Liver (tissue), 9 donors: ENCODE results near the gene PAQR7. TPM values are rescaled to one million over a fixed set of nuclear protein-coding genes. Genes with fewer than 3 reads are reported as not detected.

ENCODE experiments used
- DNase-seq: peaks from one replicate; pipeline ENCODE4 v3.0.0-alpha.2; 2017; ENCODE audit warnings: low spot score
- H3K27ac ChIP-seq, 2 donors: one replicate each; pipeline ENCODE4 v1.7.0; 2013; ENCODE audit warnings: inconsistent platforms in 2 of 2, low read length in 2 of 2, control low read depth in 1 of 2, low read depth in 1 of 2, mild to moderate bottlenecking in 1 of 2
- H3K27me3 ChIP-seq, 4 donors: one replicate each; pipeline versions ENCODE4 v1.6.1 to v1.7.0; 2013; ENCODE audit warnings: low read length in 3 of 4, inconsistent platforms in 1 of 4, mild to moderate bottlenecking in 1 of 4, moderate library complexity in 1 of 4; ENCODE audit not compliant: control insufficient read depth in 4 of 4, insufficient read depth in 4 of 4
- H3K36me3 ChIP-seq, 4 donors: one replicate each; pipeline versions ENCODE4 v1.6.1 to v1.7.0; 2013; ENCODE audit warnings: low read length in 3 of 4, mild to moderate bottlenecking in 3 of 4, low read depth in 1 of 4, moderate library complexity in 1 of 4; ENCODE audit not compliant: control insufficient read depth in 4 of 4, insufficient read depth in 3 of 4
- H3K4me1 ChIP-seq, 4 donors: one replicate each; pipeline versions ENCODE4 v1.6.1 to v1.7.0; 2013; ENCODE audit warnings: low read length in 3 of 4, mild to moderate bottlenecking in 3 of 4, moderate library complexity in 1 of 4; ENCODE audit not compliant: control insufficient read depth in 4 of 4, insufficient read depth in 4 of 4
- H3K4me3 ChIP-seq, 3 donors: one replicate each; pipeline versions ENCODE4 v1.6.1 to v1.7.0; 2013; ENCODE audit warnings: low read length in 3 of 3, control low read depth in 1 of 3, low read depth in 1 of 3, mild to moderate bottlenecking in 1 of 3
- H3K9ac ChIP-seq, 2 donors: one replicate each; pipeline ENCODE4 v1.7.0; 2013; ENCODE audit warnings: low read length in 2 of 2, mild to moderate bottlenecking in 2 of 2, moderate library complexity in 2 of 2, control low read depth in 1 of 2, low read depth in 1 of 2
- H3K9me3 ChIP-seq, 4 donors: one replicate each; pipeline versions ENCODE4 v1.6.1 to v1.7.0; 2013; ENCODE audit warnings: low read length in 3 of 4; ENCODE audit not compliant: control insufficient read depth in 4 of 4
- EGR1 ChIP-seq, 2 donors: IDR thresholded peaks; 2 replicates each; pipeline ENCODE4 v1.6.1; 2016 to 2018; ENCODE audit warnings: antibody characterized with exemption in 2 of 2, low read depth in 2 of 2
- FOXA1 ChIP-seq: IDR thresholded peaks from 2 replicates; pipeline ENCODE4 v1.6.1; 2016; ENCODE audit warnings: antibody characterized with exemption
- FOXA2 ChIP-seq: IDR thresholded peaks from 2 replicates; pipeline ENCODE4 v1.6.1; 2016; ENCODE audit warnings: antibody characterized with exemption
- GABPA ChIP-seq, 2 donors: IDR thresholded peaks in 1 of 2; conservative IDR thresholded peaks in 1 of 2; 2 replicates each; pipeline ENCODE4 v1.6.1; 2016; ENCODE audit warnings: antibody characterized with exemption in 2 of 2, mild to moderate bottlenecking in 1 of 2, moderate library complexity in 1 of 2
- HNF4A ChIP-seq, 2 donors: conservative IDR thresholded peaks; 2 replicates each; pipeline ENCODE4 v1.6.1; 2016; ENCODE audit warnings: antibody characterized with exemption in 2 of 2, mild to moderate bottlenecking in 2 of 2
- HNF4G ChIP-seq: IDR thresholded peaks from 2 replicates; pipeline ENCODE4 v1.6.1; 2016; ENCODE audit warnings: antibody characterized with exemption
- JUND ChIP-seq, 2 donors: IDR thresholded peaks; 2 replicates each; pipeline ENCODE4 v1.6.1; 2016; ENCODE audit warnings: antibody characterized with exemption in 2 of 2
- MAX ChIP-seq: IDR thresholded peaks from 2 replicates; pipeline ENCODE4 v1.6.1; 2016; ENCODE audit warnings: antibody characterized with exemption
- NR2F2 ChIP-seq: IDR thresholded peaks from 2 replicates; pipeline ENCODE4 v1.6.1; 2016; ENCODE audit warnings: antibody characterized with exemption
- RAD21 ChIP-seq, 2 donors: IDR thresholded peaks; 2 replicates each; pipeline ENCODE4 v1.6.1; 2016; ENCODE audit warnings: antibody characterized with exemption in 2 of 2, mild to moderate bottlenecking in 2 of 2
- REST ChIP-seq: IDR thresholded peaks from 2 replicates; pipeline ENCODE4 v1.6.1; 2016; ENCODE audit warnings: antibody characterized with exemption, mild to moderate bottlenecking
- RXRA ChIP-seq, 2 donors: IDR thresholded peaks; 2 replicates each; pipeline ENCODE4 v1.6.1; 2017 to 2018; ENCODE audit warnings: antibody characterized with exemption in 2 of 2, mild to moderate bottlenecking in 1 of 2
- SP1 ChIP-seq: IDR thresholded peaks from 2 replicates; pipeline ENCODE4 v1.6.1; 2018; ENCODE audit warnings: antibody characterized with exemption, mild to moderate bottlenecking
- TAF1 ChIP-seq: conservative IDR thresholded peaks from 2 replicates; pipeline ENCODE4 v1.6.1; 2016; ENCODE audit warnings: antibody characterized with exemption, mild to moderate bottlenecking
- YY1 ChIP-seq: IDR thresholded peaks from 2 replicates; pipeline ENCODE4 v1.6.1; 2016; ENCODE audit warnings: antibody characterized with exemption, mild to moderate bottlenecking
- WGBS: extraction: QIAGEN DNeasy Blood & Tissue Kit; methylation state at CpG from one replicate; pipeline ENCODE4 v1.1.7; 2013; 5-methylcytosine and 5-hydroxymethylcytosine counted together
- polyA plus RNA-seq, 2 donors: library from polyadenylated mRNA; stranded (reverse) in 1 of 2; unstranded in 1 of 2; fragments of 200-250 nt in 1 of 2; fragments of >200 nt in 1 of 2; fragmentation: Nextera tagmentation in 1 of 2; extraction: Ambion mirVana in 1 of 2; gene quantifications; one replicate each; pipeline versions ENCODE4 v1.2.1 to v1.2.3, GENCODE V29; 2013 to 2015
- total RNA-seq, 2 donors: library from RNA; depleted of rRNA; stranded (reverse); fragments of >200 nt; gene quantifications; one replicate each; pipeline ENCODE4 v1.2.3, GENCODE V29; 2014
- TF ChIP-seq, protein P1 (sequence below): fragments of 150-350 bp; IDR thresholded peaks from 2 replicates; pipeline ENCODE4 v1.5.1; 2017; ENCODE audit warnings: improper control_type of control experiment, low read depth, low read length; ENCODE audit not compliant: missing input control
- TF ChIP-seq, protein P2 (sequence below): IDR thresholded peaks from 2 replicates; pipeline ENCODE4 v1.6.1; 2016; ENCODE audit warnings: antibody characterized with exemption
- TF ChIP-seq, protein P3 (sequence below): IDR thresholded peaks from 2 replicates; pipeline ENCODE4 v1.6.1; 2016; ENCODE audit warnings: antibody characterized with exemption
- donor health status: healthy.
- donor health status: healthy.
- donor health status: healthy.
- donor health status: healthy.
- donor health status: healthy.

The PAQR7 gene
- total and polyA plus RNA-seq, 4 donors, result 1.5 to 9.0 (median 1.8) TPM

DNA sequence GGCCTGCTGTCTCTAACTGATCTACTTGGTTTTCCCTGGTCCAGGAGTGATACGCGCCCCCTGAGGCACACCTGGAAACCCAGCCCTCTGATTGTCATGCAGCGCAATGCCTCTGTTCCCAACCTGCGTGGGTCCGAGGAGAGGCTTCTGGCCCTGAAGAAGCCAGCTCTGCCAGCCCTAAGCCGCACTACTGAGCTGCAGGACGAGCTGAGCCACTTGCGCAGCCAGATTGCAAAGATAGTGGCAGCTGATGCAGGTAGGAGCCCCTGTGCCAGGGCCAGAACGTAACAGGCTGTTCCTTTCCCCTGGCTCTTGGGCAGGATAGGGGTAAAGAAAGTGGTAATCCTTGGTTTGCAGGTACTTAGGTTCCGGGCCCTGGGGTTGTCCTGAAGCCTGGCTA is 48.9 kb downstream of the PAQR7 start:
- 98% methylated on average over 10 of the region's 10 CpGs for WGBS
- peaks cover 15 to 53% (median 47%) of the 10 kb centered on the region in 4 donors for H3K36me3 ChIP-seq
- peaks cover under 1 to 14% (median 6%) of the 10 kb centered on the region in 4 donors for H3K4me1 ChIP-seq

GRCh38 chr1:25825605-25826004 is 49.9 kb downstream of the PAQR7 start:
- Histone ChIP-seq H3K4me3 (no peak overlapping the region), H3K4me1 (peaks cover 7 to 23% (median 15%) of the 10 kb centered on the region in 4 donors), H3K36me3 (peaks cover 15 to 44% (median 38%) of the 10 kb centered on the region in 4 donors), H3K9ac (no peak overlapping the region), H3K27ac (no peak overlapping the region), H3K9me3 (no peaks in the 10 kb centered on the region), H3K27me3 (no peaks in the 10 kb centered on the region)
- WGBS, result 95% methylated on average over 2 of the region's 2 CpGs
- TF ChIP-seq TAF1, result no peak
- no peak for TF ChIP-seq RAD21 (IDR thresholded peaks at IDR 0.05)
- no peak for TF ChIP-seq RXRA (IDR thresholded peaks at IDR 0.05)
- TF ChIP-seq FOXA1, result no peak
- TF ChIP-seq YY1, result no peak
- TF ChIP-seq MAX, result no peak
- no peak for TF ChIP-seq JUND (IDR thresholded peaks at IDR 0.05)
- TF ChIP-seq FOXA2, result no peak
- no peak for TF ChIP-seq SP1
- no peak for TF ChIP-seq HNF4G
- TF ChIP-seq, protein P1, sequence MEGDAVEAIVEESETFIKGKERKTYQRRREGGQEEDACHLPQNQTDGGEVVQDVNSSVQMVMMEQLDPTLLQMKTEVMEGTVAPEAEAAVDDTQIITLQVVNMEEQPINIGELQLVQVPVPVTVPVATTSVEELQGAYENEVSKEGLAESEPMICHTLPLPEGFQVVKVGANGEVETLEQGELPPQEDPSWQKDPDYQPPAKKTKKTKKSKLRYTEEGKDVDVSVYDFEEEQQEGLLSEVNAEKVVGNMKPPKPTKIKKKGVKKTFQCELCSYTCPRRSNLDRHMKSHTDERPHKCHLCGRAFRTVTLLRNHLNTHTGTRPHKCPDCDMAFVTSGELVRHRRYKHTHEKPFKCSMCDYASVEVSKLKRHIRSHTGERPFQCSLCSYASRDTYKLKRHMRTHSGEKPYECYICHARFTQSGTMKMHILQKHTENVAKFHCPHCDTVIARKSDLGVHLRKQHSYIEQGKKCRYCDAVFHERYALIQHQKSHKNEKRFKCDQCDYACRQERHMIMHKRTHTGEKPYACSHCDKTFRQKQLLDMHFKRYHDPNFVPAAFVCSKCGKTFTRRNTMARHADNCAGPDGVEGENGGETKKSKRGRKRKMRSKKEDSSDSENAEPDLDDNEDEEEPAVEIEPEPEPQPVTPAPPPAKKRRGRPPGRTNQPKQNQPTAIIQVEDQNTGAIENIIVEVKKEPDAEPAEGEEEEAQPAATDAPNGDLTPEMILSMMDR, result no peak
- TF ChIP-seq GABPA (IDR thresholded peaks at IDR 0.05 in 1 of 2, conservative IDR thresholded peaks at IDR 0.05 in 1 of 2), result no peak
- TF ChIP-seq, protein P2, sequence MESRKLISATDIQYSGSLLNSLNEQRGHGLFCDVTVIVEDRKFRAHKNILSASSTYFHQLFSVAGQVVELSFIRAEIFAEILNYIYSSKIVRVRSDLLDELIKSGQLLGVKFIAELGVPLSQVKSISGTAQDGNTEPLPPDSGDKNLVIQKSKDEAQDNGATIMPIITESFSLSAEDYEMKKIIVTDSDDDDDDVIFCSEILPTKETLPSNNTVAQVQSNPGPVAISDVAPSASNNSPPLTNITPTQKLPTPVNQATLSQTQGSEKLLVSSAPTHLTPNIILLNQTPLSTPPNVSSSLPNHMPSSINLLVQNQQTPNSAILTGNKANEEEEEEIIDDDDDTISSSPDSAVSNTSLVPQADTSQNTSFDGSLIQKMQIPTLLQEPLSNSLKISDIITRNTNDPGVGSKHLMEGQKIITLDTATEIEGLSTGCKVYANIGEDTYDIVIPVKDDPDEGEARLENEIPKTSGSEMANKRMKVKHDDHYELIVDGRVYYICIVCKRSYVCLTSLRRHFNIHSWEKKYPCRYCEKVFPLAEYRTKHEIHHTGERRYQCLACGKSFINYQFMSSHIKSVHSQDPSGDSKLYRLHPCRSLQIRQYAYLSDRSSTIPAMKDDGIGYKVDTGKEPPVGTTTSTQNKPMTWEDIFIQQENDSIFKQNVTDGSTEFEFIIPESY, result no peak
- no peak for TF ChIP-seq NR2F2
- TF ChIP-seq HNF4A (conservative IDR thresholded peaks at IDR 0.05), result no peak
- TF ChIP-seq, protein P3, sequence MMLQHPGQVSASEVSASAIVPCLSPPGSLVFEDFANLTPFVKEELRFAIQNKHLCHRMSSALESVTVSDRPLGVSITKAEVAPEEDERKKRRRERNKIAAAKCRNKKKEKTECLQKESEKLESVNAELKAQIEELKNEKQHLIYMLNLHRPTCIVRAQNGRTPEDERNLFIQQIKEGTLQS, result no peak
- no peak for TF ChIP-seq EGR1 (IDR thresholded peaks at IDR 0.05; ENCODE audit: low read depth in 2 of 2)
- no peak for TF ChIP-seq REST
- DNase-seq, result no peak

More for the DNA sequence above, 48.9 kb downstream of the PAQR7 start:
- Histone ChIP-seq H3K9me3 (no peaks in the 10 kb centered on the region), H3K9ac (no peak overlapping the region), H3K27ac (no peak overlapping the region), H3K4me3 (no peak overlapping the region), H3K27me3 (no peaks in the 10 kb centered on the region)
- TF ChIP-seq JUND (IDR thresholded peaks at IDR 0.05) (no peak), RAD21 (IDR thresholded peaks at IDR 0.05) (no peak), SP1 (no peak)
- no peak for DNase-seq
